Measurements from ENCODE around the gene GRID1. TPM values are rescaled to one million over a fixed set of nuclear protein-coding genes. Genes with fewer than 3 reads are reported as not detected.

Gene GRID1
- total and polyA plus RNA-seq, 9 of the 15 experiments (the other 6 are each of a cell fraction or from before 2014, with no cell fraction given), result 0.01 to 7.2 (median 1.2) TPM

GRCh38 chr10:86162696-86163400, 203.7 kb downstream of the GRID1 start:
- no peaks in the 10 kb centered on the region for H3K36me3 ChIP-seq (ENCODE audit: control insufficient read depth, insufficient read depth, low read length)
- ATAC-seq (no peak), DNase-seq (ENCODE audit: extremely low read depth in 1 of 4, low spot score in 3 of 4) (no peak), FAIRE-seq (no peak)
- no peaks in the 10 kb centered on the region for H4K20me1 ChIP-seq (replicated peaks; ENCODE audit: control insufficient read depth, insufficient read depth, low read length)
- WGBS (ENCODE audit: insufficient coverage, low coverage, missing lambda C conversion rate), result 3% methylated on average over 5 of the region's 5 CpGs
- ChIA-PET CTCF (ENCODE audit: low intra/inter-chr PET ratio) (no interaction called here), POLR2A (no interaction called here)
- no peaks in the 10 kb centered on the region for H3K9me1 ChIP-seq (ENCODE audit: control insufficient read depth, insufficient read depth, low read length)
- H3K4me3 ChIP-seq, result no peak overlapping the region
- H3K4me2 ChIP-seq (ENCODE audit: insufficient read depth, low read length), result no peak overlapping the region
- intact Hi-C loops (cut with micrococcal nuclease), result no loop called here
- no peaks in the 10 kb centered on the region for H3K4me1 ChIP-seq (replicated peaks in 1 of 2; ENCODE audit: control insufficient read depth in 2 of 2, insufficient read depth in 2 of 2, low read length in 2 of 2)
- no peaks in the 10 kb centered on the region for H3K9me3 ChIP-seq (replicated peaks; ENCODE audit: control insufficient read depth, insufficient read depth, low read depth, low read length)
- in situ Hi-C loops (cut with MboI), result no loop called here
- TF ChIP-seq MIER1 (IDR thresholded peaks at IDR 0.05; ENCODE audit: low read depth), result no peak
- TF ChIP-seq XRCC3 (IDR thresholded peaks at IDR 0.05), result no peak
- no peak for TF ChIP-seq MCM7 (IDR thresholded peaks at IDR 0.05)
- H3K27ac ChIP-seq (ENCODE audit: extremely low read depth, low read depth, low read length), result no peak overlapping the region
- H3K9ac ChIP-seq (ENCODE audit: insufficient read depth in 1 of 2, low read depth in 2 of 2, low read length in 2 of 2), result no peak overlapping the region
- no peak overlapping the region for H2AFZ ChIP-seq (ENCODE audit: low read depth, low read length)
- no peaks in the 10 kb centered on the region for H3K79me2 ChIP-seq (ENCODE audit: control insufficient read depth, insufficient read depth, low read length)
- BruUV-seq (replicated peaks), result no TSS peak
- H3K27me3 ChIP-seq (ENCODE audit: control insufficient read depth in 2 of 2, insufficient read depth in 2 of 2, low read length in 2 of 2), result no peaks in the 10 kb centered on the region; a peak in 1 of 5 replicates

DNA sequence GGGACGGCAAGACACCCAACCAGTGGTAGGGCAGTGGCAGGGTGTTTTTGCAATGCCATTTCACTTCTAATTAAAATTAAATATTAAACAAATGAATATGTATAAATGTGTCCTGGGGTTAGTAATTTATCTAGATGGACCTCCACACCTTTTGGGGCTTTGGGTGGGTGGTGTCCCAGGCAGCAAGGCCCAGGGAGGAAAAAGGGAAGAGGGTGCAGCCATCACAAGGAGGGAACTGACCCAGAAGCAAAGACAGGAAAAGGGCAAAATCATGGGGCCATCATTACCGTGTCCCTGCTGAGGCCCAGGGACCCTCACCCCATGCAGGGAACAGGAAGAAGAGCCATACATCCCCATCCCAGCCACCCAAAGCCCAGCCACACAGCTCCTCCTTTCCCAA, 204.6 kb downstream of the GRID1 start:
- ChIA-PET POLR2A (no interaction called here), CTCF (ENCODE audit: low intra/inter-chr PET ratio) (no interaction called here)
- H3K79me2 ChIP-seq (ENCODE audit: control insufficient read depth, insufficient read depth, low read length), result no peaks in the 10 kb centered on the region
- 0% methylated on average over 2 of the region's 2 CpGs for WGBS (ENCODE audit: insufficient coverage, low coverage, missing lambda C conversion rate)
- H3K9me1 ChIP-seq (ENCODE audit: control insufficient read depth, insufficient read depth, low read length), result no peaks in the 10 kb centered on the region
- H2AFZ ChIP-seq (ENCODE audit: low read depth, low read length), result no peak overlapping the region
- H3K36me3 ChIP-seq (ENCODE audit: control insufficient read depth, insufficient read depth, low read length), result no peaks in the 10 kb centered on the region
- no peaks in the 10 kb centered on the region for H3K4me1 ChIP-seq (replicated peaks in 1 of 2; ENCODE audit: control insufficient read depth in 2 of 2, insufficient read depth in 2 of 2, low read length in 2 of 2)
- no peaks in the 10 kb centered on the region for H4K20me1 ChIP-seq (replicated peaks; ENCODE audit: control insufficient read depth, insufficient read depth, low read length)
- in situ Hi-C loops (cut with MboI), result no loop called here
- no peak for DNase-seq (ENCODE audit: extremely low read depth in 1 of 4, low spot score in 3 of 4)
- no peaks in the 10 kb centered on the region for H3K27me3 ChIP-seq (ENCODE audit: control insufficient read depth in 2 of 2, insufficient read depth in 2 of 2, low read length in 2 of 2)
- ATAC-seq, result no peak
- H3K4me3 ChIP-seq, result no peak overlapping the region
- H3K4me2 ChIP-seq (ENCODE audit: insufficient read depth, low read length), result no peak overlapping the region
- H3K9me3 ChIP-seq (replicated peaks; ENCODE audit: control insufficient read depth, insufficient read depth, low read depth, low read length), result no peaks in the 10 kb centered on the region
- H3K27ac ChIP-seq (ENCODE audit: extremely low read depth, low read depth, low read length), result no peak overlapping the region
- no TSS peak for BruUV-seq (replicated peaks)
- TF ChIP-seq RFX1 (IDR thresholded peaks at IDR 0.05) (no peak), USF1 (CRISPR knock-in tag; IDR thresholded peaks at IDR 0.05) (no peak), FOXJ2 (tag; IDR thresholded peaks at IDR 0.05) (no peak)
- TF ChIP-seq, protein P1, sequence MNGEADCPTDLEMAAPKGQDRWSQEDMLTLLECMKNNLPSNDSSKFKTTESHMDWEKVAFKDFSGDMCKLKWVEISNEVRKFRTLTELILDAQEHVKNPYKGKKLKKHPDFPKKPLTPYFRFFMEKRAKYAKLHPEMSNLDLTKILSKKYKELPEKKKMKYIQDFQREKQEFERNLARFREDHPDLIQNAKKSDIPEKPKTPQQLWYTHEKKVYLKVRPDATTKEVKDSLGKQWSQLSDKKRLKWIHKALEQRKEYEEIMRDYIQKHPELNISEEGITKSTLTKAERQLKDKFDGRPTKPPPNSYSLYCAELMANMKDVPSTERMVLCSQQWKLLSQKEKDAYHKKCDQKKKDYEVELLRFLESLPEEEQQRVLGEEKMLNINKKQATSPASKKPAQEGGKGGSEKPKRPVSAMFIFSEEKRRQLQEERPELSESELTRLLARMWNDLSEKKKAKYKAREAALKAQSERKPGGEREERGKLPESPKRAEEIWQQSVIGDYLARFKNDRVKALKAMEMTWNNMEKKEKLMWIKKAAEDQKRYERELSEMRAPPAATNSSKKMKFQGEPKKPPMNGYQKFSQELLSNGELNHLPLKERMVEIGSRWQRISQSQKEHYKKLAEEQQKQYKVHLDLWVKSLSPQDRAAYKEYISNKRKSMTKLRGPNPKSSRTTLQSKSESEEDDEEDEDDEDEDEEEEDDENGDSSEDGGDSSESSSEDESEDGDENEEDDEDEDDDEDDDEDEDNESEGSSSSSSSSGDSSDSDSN (IDR thresholded peaks at IDR 0.05; ENCODE audit: borderline replicate concordance in 1 of 2, low read depth in 2 of 2, low read length in 2 of 2), result no peak
- intact Hi-C loops (cut with micrococcal nuclease), result no loop called here
- H3K9ac ChIP-seq (ENCODE audit: insufficient read depth in 1 of 2, low read depth in 2 of 2, low read length in 2 of 2), result no peak overlapping the region
- no peak for FAIRE-seq
